SK-N-MC (cell line): Measurements from ENCODE around the gene SPTLC2.

Experiments used
- EZH2 ChIP-seq: fragments of 200-600 bp; sonication (generic); IDR thresholded peaks from one replicate; pipeline ENCODE4 v1.6.1; 2017; ENCODE audit warnings: antibody characterized with exemption
- POLR2AphosphoS5 ChIP-seq: IDR thresholded peaks from 2 replicates; pipeline ENCODE4 v1.6.1; 2012; ENCODE audit warnings: mild to moderate bottlenecking, low read depth, low read length, borderline replicate concordance

- TF ChIP-seq POLR2AphosphoS5 = no peak
- TF ChIP-seq EZH2 = no peak
Observed at GRCh38 chr14:77478796-77479195, 137.6 kb downstream of the SPTLC2 start.
